ENCODE data around the gene KCNG2. TPM values are rescaled to one million over a fixed set of nuclear protein-coding genes. Genes with fewer than 3 reads are reported as not detected.

Gene KCNG2
- total RNA-seq, 2 donors from 2014 or later = 1.5 TPM; not detected in 1

- no peak for DNase-seq (ENCODE audit: low spot score)
These were observed 6.5 kb downstream of the KCNG2 start for GRCh38 chr18:79804130-79804787.

GRCh38 chr18:79805211-79805887 lies 7.6 kb downstream of the KCNG2 start:
- H3K4me3 ChIP-seq = no peak overlapping the region
- H3K9me3 ChIP-seq = no peaks in the 10 kb centered on the region
- no peak for TF ChIP-seq CTCF (IDR thresholded peaks at IDR 0.05)

More at GRCh38 chr18:79804130-79804787, 6.5 kb downstream of the KCNG2 start:
- H3K27ac ChIP-seq = no peak overlapping the region
- ATAC-seq (ENCODE audit: insufficient number of reproducible peaks, low FRiP score, low read depth) = no peak
- TF ChIP-seq CTCF (IDR thresholded peaks at IDR 0.05) = no peak
- no peaks in the 10 kb centered on the region for H3K36me3 ChIP-seq
- H3K4me1 ChIP-seq (ENCODE audit: control insufficient read depth in 1 of 2, low read depth in 2 of 2) = no peaks in the 10 kb centered on the region
- no peak overlapping the region for H3K4me3 ChIP-seq
- peaks cover 4% of the 10 kb centered on the region for H3K27me3 ChIP-seq (replicated peaks; ENCODE audit: insufficient read depth)
- no peaks in the 10 kb centered on the region for H3K9me3 ChIP-seq

GRCh38 chr18:79805926-79806487 lies 8.3 kb downstream of the KCNG2 start:
- no peaks in the 10 kb centered on the region for H3K9me3 ChIP-seq
- DNase-seq (ENCODE audit: low spot score) (no peak), ATAC-seq (ENCODE audit: insufficient number of reproducible peaks, low FRiP score, low read depth) (no peak)

More at GRCh38 chr18:79805211-79805887, 7.6 kb downstream of the KCNG2 start:
- H3K4me1 ChIP-seq (ENCODE audit: control insufficient read depth in 1 of 2, low read depth in 2 of 2) = no peaks in the 10 kb centered on the region
- H3K27ac ChIP-seq = no peak overlapping the region
- H3K27me3 ChIP-seq (replicated peaks; ENCODE audit: insufficient read depth) = no peaks in the 10 kb centered on the region
- no peaks in the 10 kb centered on the region for H3K36me3 ChIP-seq
- DNase-seq (ENCODE audit: low spot score) (no peak), ATAC-seq (ENCODE audit: insufficient number of reproducible peaks, low FRiP score, low read depth) (no peak)

GRCh38 chr18:79806976-79807841 lies 9.5 kb downstream of the KCNG2 start:
- DNase-seq (ENCODE audit: low spot score) = no peak
- H3K4me3 ChIP-seq = no peak overlapping the region
- ATAC-seq (ENCODE audit: insufficient number of reproducible peaks, low FRiP score, low read depth) = no peak

More at GRCh38 chr18:79805926-79806487, 8.3 kb downstream of the KCNG2 start:
- Histone ChIP-seq H3K4me1 (ENCODE audit: control insufficient read depth in 1 of 2, low read depth in 2 of 2) (no peaks in the 10 kb centered on the region), H3K36me3 (no peaks in the 10 kb centered on the region), H3K4me3 (no peak overlapping the region), H3K27me3 (replicated peaks; ENCODE audit: insufficient read depth) (no peaks in the 10 kb centered on the region), H3K27ac (no peak overlapping the region)
- TF ChIP-seq CTCF (IDR thresholded peaks at IDR 0.05) = no peak

More at GRCh38 chr18:79806976-79807841, 9.5 kb downstream of the KCNG2 start:
- Histone ChIP-seq H3K4me1 (ENCODE audit: control insufficient read depth in 1 of 2, low read depth in 2 of 2) (no peaks in the 10 kb centered on the region), H3K9me3 (no peaks in the 10 kb centered on the region), H3K27ac (no peak overlapping the region), H3K27me3 (replicated peaks; ENCODE audit: insufficient read depth) (no peaks in the 10 kb centered on the region), H3K36me3 (no peaks in the 10 kb centered on the region)
- no peak for TF ChIP-seq CTCF (IDR thresholded peaks at IDR 0.05)

Measured in thoracic aorta (tissue), 2 donors.